Naive thymus-derived CD4-positive, alpha-beta T cell (primary cell): ENCODE data around the gene IHH. TPM values are rescaled to one million over a fixed set of nuclear protein-coding genes. Genes with fewer than 3 reads are reported as not detected.

Source experiments
- ATAC-seq: fragments of 150-1000 bp; cut with Tn5 transposase; 2 replicates; pipeline ENCODE4 v1.10.0; 2021; ENCODE audit warnings: mild to moderate bottlenecking, moderate library complexity
- CTCF ChIA-PET: fragments of 350-600 bp; sonication (Branson Sonifier 250); formaldehyde crosslinking; loops from one replicate; lab custom pipeline; 2021; ENCODE audit warnings: antibody characterized with exemption; lab: Charles Lee
- POLR2A ChIA-PET: fragments of 350-600 bp; sonication (Branson Sonifier 250); formaldehyde crosslinking; loops from one replicate; lab custom pipeline; 2021; ENCODE audit warnings: antibody characterized with exemption, inconsistent platforms; lab: Charles Lee
- DNase-seq, 9 donors: peaks; one replicate each; pipeline versions ENCODE4 v3.0.0 to v3.0.0-alpha.2; 2020 to 2022; ENCODE audit warnings: mixed read lengths in 1 of 9
- H3K27ac ChIP-seq: one replicate; pipeline ENCODE4 v1.7.0; 2013; ENCODE audit warnings: mild to moderate bottlenecking, low read depth, low read length, moderate library complexity
- H3K27me3 ChIP-seq, 2 donors: one replicate each; pipeline ENCODE4 v1.7.0; 2013; ENCODE audit warnings: low read length in 2 of 2, mild to moderate bottlenecking in 2 of 2, moderate library complexity in 2 of 2; ENCODE audit not compliant: control insufficient read depth in 2 of 2, insufficient read depth in 2 of 2
- H3K36me3 ChIP-seq, 3 experiments: 1 replicate in 2 of 3; 2 replicates in 1 of 3; pipeline ENCODE4 v1.7.0; 2013; ENCODE audit warnings: low read length in 3 of 3, mild to moderate bottlenecking in 3 of 3, moderate library complexity in 1 of 3; ENCODE audit not compliant: insufficient read depth in 3 of 3, control insufficient read depth in 2 of 3
- H3K4me1 ChIP-seq, 2 donors: one replicate each; pipeline ENCODE4 v1.7.0; 2013; ENCODE audit warnings: low read length in 2 of 2, mild to moderate bottlenecking in 2 of 2, moderate library complexity in 1 of 2; ENCODE audit not compliant: control insufficient read depth in 2 of 2, insufficient read depth in 2 of 2
- H3K4me3 ChIP-seq: 2 replicates; pipeline ENCODE4 v1.7.0; 2013; ENCODE audit warnings: mild to moderate bottlenecking, low read length
- H3K9me3 ChIP-seq, 3 experiments: 1 replicate in 2 of 3; 2 replicates in 1 of 3; pipeline ENCODE4 v1.7.0; 2013; ENCODE audit warnings: low read length in 3 of 3; ENCODE audit not compliant: control insufficient read depth in 2 of 3
- H3K27ac Mint-ChIP-seq, 9 donors: one replicate each; pipeline ENCODE4 v1.8.0; 2020 to 2022; ENCODE audit warnings: mixed read lengths in 9 of 9, mild to moderate bottlenecking in 8 of 9, moderate library complexity in 5 of 9, inconsistent platforms in 2 of 9
- H3K27me3 Mint-ChIP-seq, 5 donors: one replicate each; pipeline ENCODE4 v1.8.0; 2021 to 2022; ENCODE audit warnings: mixed read lengths in 5 of 5, mild to moderate bottlenecking in 1 of 5
- H3K36me3 Mint-ChIP-seq, 5 donors: one replicate each; pipeline ENCODE4 v1.8.0; 2020 to 2022; ENCODE audit warnings: mixed read lengths in 5 of 5, mild to moderate bottlenecking in 3 of 5, inconsistent platforms in 1 of 5
- H3K4me1 Mint-ChIP-seq, 7 donors: one replicate each; pipeline ENCODE4 v1.8.0; 2020 to 2022; ENCODE audit warnings: mixed read lengths in 7 of 7, mild to moderate bottlenecking in 3 of 7, inconsistent platforms in 1 of 7
- H3K4me3 Mint-ChIP-seq, 10 donors: one replicate each; pipeline ENCODE4 v1.8.0; 2020 to 2022; ENCODE audit warnings: mild to moderate bottlenecking in 10 of 10, mixed read lengths in 10 of 10, moderate library complexity in 6 of 10, inconsistent platforms in 2 of 10
- H3K9me3 Mint-ChIP-seq, 11 donors: one replicate each; pipeline ENCODE4 v1.8.0; 2020 to 2022; ENCODE audit warnings: mixed read lengths in 11 of 11, mild to moderate bottlenecking in 4 of 11, inconsistent platforms in 1 of 11, moderate library complexity in 1 of 11
- intact Hi-C, 2 donors: fragments of 100-400 bp; cut with micrococcal nuclease; formaldehyde crosslinking; loops; one replicate each; pipeline ENCODE4 v1.15.1; 2023
- polyA plus RNA-seq, 2 donors: library from polyadenylated mRNA; unstranded; fragments of 300-500 nt; fragmentation: Illumina TruSeq; gene quantifications; one replicate each; pipeline ENCODE4 v1.2.3, GENCODE V29; 2021
- total RNA-seq, 6 experiments: library from RNA in 5 of 6; stranded (reverse) in 5 of 6; gene quantifications; 1 replicate in 5 of 6; 2 replicates in 1 of 6; pipeline ENCODE4 v1.2.3 and lab custom pipeline; 2021 to 2026

Gene IHH
- total and polyA plus RNA-seq, 7 experiments from 2014 or later: 0.17 to 0.24 TPM; not detected in 5

DNA sequence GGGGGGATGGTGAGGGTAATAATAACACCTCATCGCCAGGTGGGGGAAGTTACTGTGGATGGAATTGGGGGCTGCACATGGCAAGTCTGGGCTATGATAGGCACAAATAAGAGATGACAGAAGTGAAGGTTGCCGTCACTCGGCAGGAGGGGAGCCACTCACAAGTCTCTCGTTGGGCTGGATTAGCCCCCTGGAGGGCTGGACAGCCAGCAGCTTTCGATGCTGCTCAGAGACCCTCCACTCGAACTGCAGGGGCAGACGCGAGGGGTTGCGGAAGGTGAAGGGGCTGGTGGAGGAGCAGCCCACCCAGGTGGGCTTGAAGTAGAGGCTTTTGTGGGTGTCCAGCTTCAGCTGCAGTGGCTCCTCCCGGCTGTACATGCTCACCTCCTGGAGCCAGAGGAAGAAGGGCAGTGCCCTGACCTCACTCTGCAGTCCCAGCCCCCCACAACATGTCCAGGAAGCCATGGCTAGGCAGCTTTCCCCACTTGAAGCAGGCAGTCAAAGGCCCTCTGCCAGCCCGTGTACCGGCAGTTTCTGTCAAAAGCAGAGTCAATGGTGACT is 37.6 kb downstream of the IHH start:
- Histone ChIP-seq H3K36me3 (no peaks in the 10 kb centered on the region), H3K27ac (no peak overlapping the region), H3K4me3 (no peak overlapping the region), H3K27me3 (no peaks in the 10 kb centered on the region), H3K9me3 (no peaks in the 10 kb centered on the region), H3K4me1 (no peaks in the 10 kb centered on the region)
- intact Hi-C loops: no loop called here
- ChIA-PET CTCF (no interaction called here), POLR2A (no interaction called here)
- Mint-ChIP-seq H3K27ac (no peak overlapping the region), H3K36me3 (no peaks in the 10 kb centered on the region), H3K4me1 (no peaks in the 10 kb centered on the region), H3K9me3 (no peaks in the 10 kb centered on the region), H3K27me3 (peaks cover 0 to 11% (median 1%) of the 10 kb centered on the region in 5 donors), H3K4me3 (no peak overlapping the region)
- no peak for DNase-seq
- no peak for ATAC-seq

DNA sequence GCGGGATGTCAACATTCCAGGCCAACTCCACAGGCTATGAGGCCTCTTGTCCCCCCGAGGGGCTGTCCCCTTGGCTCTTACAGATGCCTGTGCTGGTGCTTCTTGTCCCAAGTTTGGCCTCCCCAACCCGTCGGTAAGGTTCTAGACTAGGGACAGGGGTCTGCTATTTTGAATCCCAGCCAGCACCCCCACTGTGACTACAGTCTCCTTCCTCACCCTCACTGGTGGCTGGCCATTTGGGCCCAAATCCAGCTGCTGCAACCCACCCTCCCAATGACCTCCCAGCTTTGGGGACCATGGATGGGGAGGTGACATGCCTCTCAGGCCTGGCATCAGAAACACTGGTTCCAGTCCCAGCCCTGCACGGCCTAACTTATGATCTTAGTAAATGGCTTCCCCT is 38.1 kb downstream of the IHH start:
- Histone ChIP-seq H3K27me3 (no peaks in the 10 kb centered on the region), H3K9me3 (no peaks in the 10 kb centered on the region), H3K27ac (no peak overlapping the region), H3K36me3 (no peaks in the 10 kb centered on the region), H3K4me3 (no peak overlapping the region), H3K4me1 (no peaks in the 10 kb centered on the region)
- DNase-seq (no peak), ATAC-seq (no peak)
- no peaks in the 10 kb centered on the region for H3K4me1 Mint-ChIP-seq
- intact Hi-C loops: no loop called here
- CTCF ChIA-PET: no interaction called here
- H3K27me3 Mint-ChIP-seq: peaks cover 0 to 11% (median 1%) of the 10 kb centered on the region in 5 donors
- POLR2A ChIA-PET: no interaction called here
- no peak overlapping the region for H3K27ac Mint-ChIP-seq
- no peaks in the 10 kb centered on the region for H3K36me3 Mint-ChIP-seq
- H3K4me3 Mint-ChIP-seq: no peak overlapping the region
- H3K9me3 Mint-ChIP-seq: no peaks in the 10 kb centered on the region

DNA sequence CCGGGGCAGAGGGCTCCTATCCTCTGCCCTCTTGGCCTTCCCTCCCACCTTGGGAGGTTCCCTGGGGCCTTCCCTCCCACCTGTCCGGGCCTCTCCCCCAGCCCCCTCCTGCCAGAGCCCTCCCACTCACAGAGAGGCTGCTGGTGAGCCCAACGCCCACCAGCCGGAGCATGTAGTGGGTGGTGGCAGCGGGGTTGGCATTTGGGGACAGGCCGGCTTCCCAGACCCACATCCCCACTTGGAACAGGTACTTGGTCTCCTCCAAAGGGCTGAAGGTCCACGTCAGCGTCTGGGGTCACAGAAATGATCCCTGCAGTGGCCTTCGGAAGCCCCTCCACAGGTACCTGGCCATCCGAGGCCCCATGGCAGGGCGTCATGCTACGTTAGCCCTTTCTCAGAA is 38.7 kb downstream of the IHH start:
- CTCF ChIA-PET: no interaction called here
- DNase-seq (no peak), ATAC-seq (no peak)
- H3K4me1 ChIP-seq: no peaks in the 10 kb centered on the region
- no peak overlapping the region for H3K4me3 Mint-ChIP-seq
- H3K9me3 Mint-ChIP-seq: no peaks in the 10 kb centered on the region
- no peaks in the 10 kb centered on the region for H3K27me3 ChIP-seq
- H3K27ac ChIP-seq: no peak overlapping the region
- H3K27ac Mint-ChIP-seq: no peak overlapping the region
- no peaks in the 10 kb centered on the region for H3K36me3 ChIP-seq
- H3K27me3 Mint-ChIP-seq: peaks cover 0 to 11% (median 1%) of the 10 kb centered on the region in 5 donors
- no peak overlapping the region for H3K4me3 ChIP-seq
- no peaks in the 10 kb centered on the region for H3K36me3 Mint-ChIP-seq
- intact Hi-C loops: no loop called here
- H3K4me1 Mint-ChIP-seq: no peaks in the 10 kb centered on the region
- no peaks in the 10 kb centered on the region for H3K9me3 ChIP-seq
- POLR2A ChIA-PET: no interaction called here

DNA sequence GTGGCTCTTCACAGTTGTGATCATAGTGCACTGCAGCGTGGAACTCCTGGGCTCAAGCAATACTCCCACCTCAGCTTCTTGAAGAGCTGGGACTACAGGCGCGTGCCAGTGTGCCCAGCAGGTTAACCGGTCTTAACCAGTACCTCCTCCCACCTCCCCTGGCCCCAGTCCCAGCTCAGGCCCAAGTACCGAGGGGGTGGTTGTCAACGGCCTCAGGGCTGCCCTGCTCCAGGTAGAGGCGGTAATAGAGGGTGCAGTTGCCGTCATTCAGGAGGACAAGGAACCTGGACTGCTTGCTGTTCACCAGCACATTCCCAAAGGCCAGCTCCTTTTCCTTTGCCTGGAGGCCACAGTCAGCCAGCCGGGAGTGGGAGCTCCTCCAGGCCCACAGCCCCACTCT is 39.1 kb downstream of the IHH start:
- peak overlapping the region in 1 of 9 donors; percentile 25 for H3K27ac Mint-ChIP-seq
- H3K9me3 Mint-ChIP-seq: peaks cover 0 to 2% (median 0%) of the 10 kb centered on the region in 11 donors
- H3K27me3 Mint-ChIP-seq: peaks cover 0 to 15% (median 1%) of the 10 kb centered on the region in 5 donors
- ChIA-PET POLR2A (no interaction called here), CTCF (no interaction called here)
- H3K36me3 Mint-ChIP-seq: no peaks in the 10 kb centered on the region
- ATAC-seq (no peak), DNase-seq (no peak)
- intact Hi-C loops: no loop called here
- H3K27me3 ChIP-seq: no peaks in the 10 kb centered on the region
- no peak overlapping the region for H3K4me3 Mint-ChIP-seq
- no peaks in the 10 kb centered on the region for H3K36me3 ChIP-seq
- H3K4me3 ChIP-seq: no peak overlapping the region
- H3K27ac ChIP-seq: no peak overlapping the region
- no peaks in the 10 kb centered on the region for H3K4me1 ChIP-seq
- H3K9me3 ChIP-seq: no peaks in the 10 kb centered on the region
- H3K4me1 Mint-ChIP-seq: no peaks in the 10 kb centered on the region

DNA sequence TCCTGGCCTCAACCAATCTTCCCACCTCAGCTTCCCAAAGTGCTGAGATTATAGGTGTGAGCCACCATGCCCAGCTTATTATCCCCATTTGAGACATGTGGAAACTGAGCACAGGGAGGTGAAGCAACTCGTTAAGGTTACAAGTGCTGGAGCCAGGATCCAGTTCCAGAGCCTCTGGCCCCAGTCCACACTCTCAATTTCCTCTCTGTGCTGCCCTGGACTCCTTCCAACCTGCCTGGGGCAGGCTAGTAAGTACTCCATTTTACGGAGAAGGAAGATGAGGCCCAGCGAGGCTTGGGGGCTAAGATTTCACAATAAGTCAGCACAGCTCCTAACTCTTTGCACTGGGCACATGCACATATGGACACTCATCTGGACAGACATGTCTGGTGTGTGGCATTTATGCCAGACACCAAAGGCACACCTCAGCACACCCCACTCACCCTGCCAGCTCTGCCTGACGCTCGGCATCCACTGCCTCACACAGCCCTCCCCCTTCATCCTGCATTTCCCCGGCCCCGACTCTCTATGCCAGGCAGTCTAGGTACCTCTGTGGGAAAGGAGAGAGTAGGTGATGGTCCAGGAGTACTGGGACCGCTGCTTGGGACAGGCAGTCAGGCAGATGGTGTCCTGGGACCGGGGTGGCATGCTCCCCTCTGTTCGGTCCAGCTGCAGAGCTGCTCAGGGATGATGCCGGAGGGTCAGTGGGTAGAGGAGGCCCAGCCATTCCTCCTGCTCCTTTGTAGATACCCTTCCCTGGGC is 39.9 kb downstream of the IHH start:
- no peak overlapping the region for H3K4me3 ChIP-seq
- no peaks in the 10 kb centered on the region for H3K4me1 ChIP-seq
- no peaks in the 10 kb centered on the region for H3K9me3 ChIP-seq
- H3K36me3 ChIP-seq: no peaks in the 10 kb centered on the region
- no peak overlapping the region for H3K4me3 Mint-ChIP-seq
- no peaks in the 10 kb centered on the region for H3K36me3 Mint-ChIP-seq
- CTCF ChIA-PET: no interaction called here
- POLR2A ChIA-PET: no interaction called here
- H3K27me3 ChIP-seq: no peaks in the 10 kb centered on the region
- no peak for DNase-seq
- no peaks in the 10 kb centered on the region for H3K4me1 Mint-ChIP-seq
- no peak overlapping the region for H3K27ac Mint-ChIP-seq
- intact Hi-C loops: no loop called here
- no peak for ATAC-seq
- H3K27ac ChIP-seq: no peak overlapping the region
- H3K9me3 Mint-ChIP-seq: peaks cover 0 to 3% (median 0%) of the 10 kb centered on the region in 11 donors
- H3K27me3 Mint-ChIP-seq: peaks cover 0 to 17% (median 1%) of the 10 kb centered on the region in 5 donors

DNA sequence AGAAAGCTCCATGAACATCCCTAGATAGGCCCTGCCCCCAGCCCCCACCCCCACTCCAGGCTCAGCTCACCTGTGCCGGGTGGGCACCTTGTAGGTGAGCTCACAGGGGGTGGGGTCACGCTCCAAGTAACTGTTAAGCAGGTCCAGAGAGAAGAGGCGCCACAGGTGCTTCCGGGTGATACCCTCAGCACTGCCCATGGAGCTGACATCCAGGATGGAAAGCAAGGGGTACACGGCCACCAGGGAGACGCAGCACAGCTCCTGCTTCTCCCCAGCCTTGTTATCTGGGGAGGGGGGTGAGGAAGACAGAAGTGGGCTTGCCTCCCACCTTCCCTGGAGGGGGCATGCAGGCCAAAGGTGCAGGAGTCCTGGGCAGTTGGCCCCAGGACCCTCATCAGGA is 41.3 kb downstream of the IHH start:
- Histone ChIP-seq H3K4me3 (no peak overlapping the region), H3K9me3 (no peaks in the 10 kb centered on the region), H3K36me3 (no peaks in the 10 kb centered on the region), H3K4me1 (no peaks in the 10 kb centered on the region), H3K27me3 (no peaks in the 10 kb centered on the region), H3K27ac (no peak overlapping the region)
- DNase-seq (no peak), ATAC-seq (no peak)
- no peak overlapping the region for H3K27ac Mint-ChIP-seq
- POLR2A ChIA-PET: no interaction called here
- no peaks in the 10 kb centered on the region for H3K36me3 Mint-ChIP-seq
- H3K27me3 Mint-ChIP-seq: peaks cover 1 to 17% (median 8%) of the 10 kb centered on the region in 5 donors
- H3K4me3 Mint-ChIP-seq: no peak overlapping the region
- intact Hi-C loops: no loop called here
- CTCF ChIA-PET: no interaction called here
- no peaks in the 10 kb centered on the region for H3K4me1 Mint-ChIP-seq
- H3K9me3 Mint-ChIP-seq: peaks cover 0 to 3% (median 0%) of the 10 kb centered on the region in 11 donors

DNA sequence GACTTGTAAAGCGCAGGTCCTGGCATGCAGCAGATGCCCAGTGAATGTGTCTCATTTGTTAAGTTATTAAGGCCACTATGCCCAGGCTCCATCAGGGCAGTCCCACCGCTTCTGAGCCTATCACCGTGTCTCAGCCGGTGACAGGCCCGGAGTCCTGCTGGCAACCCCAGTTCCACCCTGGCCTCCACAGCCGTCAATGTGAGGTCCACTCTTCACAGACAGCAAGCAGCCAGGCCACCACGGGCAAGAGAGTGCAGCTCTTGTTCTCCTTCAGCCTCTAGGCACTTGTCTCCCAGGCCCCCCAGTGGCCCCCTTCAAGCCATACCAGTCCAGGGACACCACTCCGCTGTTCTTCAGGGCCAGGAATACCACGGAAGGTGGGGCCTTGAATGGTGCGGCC is 42.0 kb downstream of the IHH start:
- intact Hi-C loops: no loop called here
- ATAC-seq (no peak), DNase-seq (no peak)
- Histone ChIP-seq H3K4me3 (no peak overlapping the region), H3K4me1 (no peaks in the 10 kb centered on the region), H3K36me3 (no peaks in the 10 kb centered on the region), H3K27ac (no peak overlapping the region), H3K9me3 (no peaks in the 10 kb centered on the region), H3K27me3 (no peaks in the 10 kb centered on the region)
- peaks cover 1 to 25% (median 15%) of the 10 kb centered on the region in 5 donors for H3K27me3 Mint-ChIP-seq
- H3K36me3 Mint-ChIP-seq: no peaks in the 10 kb centered on the region
- CTCF ChIA-PET: interaction anchor here (0.5 kb wide), 1 partner anchor 61 kb away, joined by 3 read pairs; no protein-coding TSS in a partner anchor
- POLR2A ChIA-PET: no interaction called here
- no peak overlapping the region for H3K4me3 Mint-ChIP-seq
- peaks cover 0 to 3% (median 0%) of the 10 kb centered on the region in 11 donors for H3K9me3 Mint-ChIP-seq
- H3K27ac Mint-ChIP-seq: no peak overlapping the region
- no peaks in the 10 kb centered on the region for H3K4me1 Mint-ChIP-seq
